Kidney epithelial cell (primary cell): Measurements from ENCODE around the gene MCM3AP. TPM values are rescaled to one million over a fixed set of nuclear protein-coding genes. Genes with fewer than 3 reads are reported as not detected.

ENCODE experiments used
- DNase-seq: peaks from one replicate; pipeline ENCODE4 v3.0.0-alpha.2; 2010; ENCODE audit warnings: low read depth
- H3K27me3 ChIP-seq: 2 replicates; pipeline ENCODE4 v1.6.0; 2011; ENCODE audit warnings: low read length; ENCODE audit not compliant: control insufficient read depth, insufficient read depth
- H3K36me3 ChIP-seq: 2 replicates; pipeline ENCODE4 v1.5.1; 2011; ENCODE audit warnings: low read length; ENCODE audit not compliant: control insufficient read depth, insufficient read depth
- H3K4me3 ChIP-seq: 2 replicates; pipeline ENCODE4 v1.5.1; 2011; ENCODE audit warnings: low read depth, mild to moderate bottlenecking, control low read depth, low read length
- CTCF ChIP-seq: IDR thresholded peaks from 2 replicates; pipeline ENCODE4 v1.5.1; 2011; ENCODE audit warnings: mild to moderate bottlenecking, moderate library complexity, low read length, control low read depth, inconsistent platforms; ENCODE audit not compliant: insufficient read depth, poor library complexity, severe bottlenecking
- total RNA-seq: library from RNA; depleted of rRNA; stranded (reverse); fragments of >200 nt; gene quantifications from 2 replicates; pipeline ENCODE4 v1.2.3, GENCODE V29; 2015

Gene MCM3AP
- total RNA-seq, 1 donor from 2014 or later = 63.7 TPM

- no peak for DNase-seq
- Histone ChIP-seq H3K4me3 (no peak overlapping the region), H3K27me3 (no peaks in the 10 kb centered on the region), H3K36me3 (peaks cover 1% of the 10 kb centered on the region)
- no peak for TF ChIP-seq CTCF
These were observed 73.4 kb downstream of the MCM3AP start for GRCh38 chr21:46211786-46212720.

GRCh38 chr21:46211376-46211775 lies 74.0 kb downstream of the MCM3AP start:
- Histone ChIP-seq H3K36me3 (peaks cover 3% of the 10 kb centered on the region), H3K27me3 (no peaks in the 10 kb centered on the region), H3K4me3 (no peak overlapping the region)
- no peak for TF ChIP-seq CTCF
- DNase-seq = no peak

- no peak for DNase-seq
- no peaks in the 10 kb centered on the region for H3K27me3 ChIP-seq
- TF ChIP-seq CTCF = no peak
- H3K36me3 ChIP-seq = peaks cover 3% of the 10 kb centered on the region
- no peak overlapping the region for H3K4me3 ChIP-seq
These were observed 74.9 kb downstream of the MCM3AP start for GRCh38 chr21:46210378-46211136.

GRCh38 chr21:46208761-46209721 lies 76.4 kb downstream of the MCM3AP start:
- DNase-seq = no peak
- no peak for TF ChIP-seq CTCF
- no peaks in the 10 kb centered on the region for H3K27me3 ChIP-seq
- no peak overlapping the region for H3K4me3 ChIP-seq
- H3K36me3 ChIP-seq = peaks cover 3% of the 10 kb centered on the region

- no peak overlapping the region for H3K4me3 ChIP-seq
- peaks cover 3% of the 10 kb centered on the region for H3K36me3 ChIP-seq
- DNase-seq = no peak
- H3K27me3 ChIP-seq = no peaks in the 10 kb centered on the region
- no peak for TF ChIP-seq CTCF
These were observed 77.4 kb downstream of the MCM3AP start for GRCh38 chr21:46207920-46208591.
